Right lobe of liver (tissue), 6 donors: ENCODE measurements around the gene INA. TPM values are rescaled to one million over a fixed set of nuclear protein-coding genes. Genes with fewer than 3 reads are reported as not detected.
"Not testable (repeated sequence)": the region's sequence is repeated elsewhere in the genome, so short reads cannot be mapped to it uniquely, and the experiment has no call there.

Source experiments
- ATAC-seq, 4 donors: fragments of 200-7000 bp; cut with Tn5 transposase; one replicate each; pipeline ENCODE4 v1.9.1; 2020; ENCODE audit warnings: mild to moderate bottlenecking in 4 of 4, moderate library complexity in 4 of 4
- DNase-seq, 3 donors: peaks; one replicate each; pipeline ENCODE4 v3.0.0-alpha.2; 2020
- H3K27ac ChIP-seq, 3 donors: fragments of 200-600 bp; one replicate each; pipeline ENCODE4 v1.8.0; 2022
- H3K27me3 ChIP-seq, 2 donors: fragments of 200-600 bp; one replicate each; pipeline ENCODE4 v1.8.0; 2022
- H3K36me3 ChIP-seq, 4 donors: fragments of 200-600 bp; sonication (generic) in 1 of 4; one replicate each; pipeline versions ENCODE4 v1.5.1 to v1.8.0; 2017 to 2022; ENCODE audit warnings: control low read depth in 1 of 4
- H3K4me1 ChIP-seq, 4 donors: fragments of 200-600 bp; sonication (generic) in 1 of 4; one replicate each; pipeline versions ENCODE4 v1.5.1 to v1.8.0; 2017 to 2022; ENCODE audit warnings: control low read depth in 1 of 4
- H3K4me3 ChIP-seq, 3 donors: fragments of 200-600 bp; one replicate each; pipeline ENCODE4 v1.8.0; 2022
- H3K9me3 ChIP-seq, 4 donors: fragments of 200-600 bp; sonication (generic) in 1 of 4; one replicate each; pipeline versions ENCODE4 v1.5.1 to v1.8.0; 2017 to 2022; ENCODE audit warnings: control low read depth in 1 of 4
- POLR2A ChIP-seq: fragments of 450-650 bp; IDR thresholded peaks from one replicate; pipeline ENCODE4 v1.6.1; 2017; ENCODE audit warnings: antibody characterized with exemption, mild to moderate bottlenecking
- WGBS: methylation state at CpG from one replicate; pipeline ENCODE4 v1.1.6; 2018; ENCODE audit warnings: low coverage, low lambda C conversion rate; ENCODE audit not compliant: insufficient coverage; ENCODE audit errors: missing lambda C conversion rate; 5-methylcytosine and 5-hydroxymethylcytosine counted together
- intact Hi-C, 2 donors: fragments of 100-400 bp; cut with DNase I; formaldehyde crosslinking; loops; one replicate each; pipeline versions ENCODE4 v1.11.2 to v1.14.1; 2022
- total RNA-seq, 6 experiments: library from RNA; depleted of rRNA in 2 of 6; stranded (reverse); fragments of >200 nt in 2 of 6; fragmentation: NEBNext Ultra II Directional in 3 of 6; extraction: Animal tissue kit (Norgen Biotek cat#: 25700) in 3 of 6; gene quantifications; one replicate each; pipeline versions ENCODE4 v1.1.0 to v1.2.4, GENCODE V29; 2016 to 2023
- TF ChIP-seq, protein P1 (sequence below), 4 donors: fragments of 200-600 bp in 3 of 4; fragments of 450-650 bp in 1 of 4; IDR thresholded peaks; one replicate each; pipeline versions ENCODE4 v1.5.1 to v1.8.0; 2016 to 2022; ENCODE audit warnings: antibody characterized with exemption in 4 of 4, mild to moderate bottlenecking in 2 of 4
- donor health status: DM: no; HTN: yes; CAD: no.
- donor health status: DM: no; HTN: no; CAD: no.
- donor health status: DM: no; HTN: no; CAD: no.
- donor health status: DM: no; HTN: yes; CAD: no.
- donor health status: DM: no; HTN: yes; CAD: no.

INA gene
- total RNA-seq, 6 experiments from 2014 or later = not detected

- intact Hi-C loops = no loop called here
- H3K4me3 ChIP-seq = no peak overlapping the region
- no peak for ATAC-seq
Measured at GRCh38 chr10:103254538-103255325, 22.2 kb upstream of the INA start.

DNA sequence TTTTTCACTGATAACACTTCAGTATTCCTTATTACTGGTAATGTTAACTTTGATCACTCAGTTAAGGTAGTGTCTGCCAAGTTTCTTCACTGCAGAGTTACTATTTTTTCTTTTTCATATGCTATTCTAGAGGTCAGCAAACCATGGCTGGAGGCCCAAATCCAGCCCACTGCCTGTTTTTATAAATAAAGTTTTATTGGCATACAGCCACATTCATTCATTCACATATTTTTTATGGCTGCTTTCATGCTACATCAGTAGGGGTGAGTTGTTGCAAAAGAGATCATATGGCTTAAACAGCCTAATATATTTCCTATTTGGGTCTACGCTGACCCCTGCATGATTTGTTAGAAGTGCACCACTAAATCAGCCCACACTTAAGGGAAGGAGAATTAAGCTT is 20.3 kb upstream of the INA start:
- WGBS = 100% methylated on average over 1 of the region's 1 CpG
- no peak overlapping the region for H3K4me3 ChIP-seq
- no peaks in the 10 kb centered on the region for H3K4me1 ChIP-seq
- TF ChIP-seq POLR2A = no peak
- TF ChIP-seq, protein P1, sequence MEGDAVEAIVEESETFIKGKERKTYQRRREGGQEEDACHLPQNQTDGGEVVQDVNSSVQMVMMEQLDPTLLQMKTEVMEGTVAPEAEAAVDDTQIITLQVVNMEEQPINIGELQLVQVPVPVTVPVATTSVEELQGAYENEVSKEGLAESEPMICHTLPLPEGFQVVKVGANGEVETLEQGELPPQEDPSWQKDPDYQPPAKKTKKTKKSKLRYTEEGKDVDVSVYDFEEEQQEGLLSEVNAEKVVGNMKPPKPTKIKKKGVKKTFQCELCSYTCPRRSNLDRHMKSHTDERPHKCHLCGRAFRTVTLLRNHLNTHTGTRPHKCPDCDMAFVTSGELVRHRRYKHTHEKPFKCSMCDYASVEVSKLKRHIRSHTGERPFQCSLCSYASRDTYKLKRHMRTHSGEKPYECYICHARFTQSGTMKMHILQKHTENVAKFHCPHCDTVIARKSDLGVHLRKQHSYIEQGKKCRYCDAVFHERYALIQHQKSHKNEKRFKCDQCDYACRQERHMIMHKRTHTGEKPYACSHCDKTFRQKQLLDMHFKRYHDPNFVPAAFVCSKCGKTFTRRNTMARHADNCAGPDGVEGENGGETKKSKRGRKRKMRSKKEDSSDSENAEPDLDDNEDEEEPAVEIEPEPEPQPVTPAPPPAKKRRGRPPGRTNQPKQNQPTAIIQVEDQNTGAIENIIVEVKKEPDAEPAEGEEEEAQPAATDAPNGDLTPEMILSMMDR (IDR thresholded peaks at IDR 0.05) = no peak
- no peaks in the 10 kb centered on the region for H3K27me3 ChIP-seq
- H3K9me3 ChIP-seq = no peaks in the 10 kb centered on the region
- ATAC-seq (no peak), DNase-seq (no peak)
- no peak overlapping the region for H3K27ac ChIP-seq
- intact Hi-C loops = no loop called here
- no peaks in the 10 kb centered on the region for H3K36me3 ChIP-seq

More at GRCh38 chr10:103254538-103255325, 22.2 kb upstream of the INA start:
- H3K27ac ChIP-seq = no peak overlapping the region
- no peaks in the 10 kb centered on the region for H3K9me3 ChIP-seq
- no peaks in the 10 kb centered on the region for H3K36me3 ChIP-seq
- WGBS = 59% methylated on average over 4 of the region's 4 CpGs
- H3K27me3 ChIP-seq = no peaks in the 10 kb centered on the region
- TF ChIP-seq POLR2A = no peak
- TF ChIP-seq, protein P1 (IDR thresholded peaks at IDR 0.05) = no peak
- no peak for DNase-seq
- H3K4me1 ChIP-seq = no peaks in the 10 kb centered on the region

DNA sequence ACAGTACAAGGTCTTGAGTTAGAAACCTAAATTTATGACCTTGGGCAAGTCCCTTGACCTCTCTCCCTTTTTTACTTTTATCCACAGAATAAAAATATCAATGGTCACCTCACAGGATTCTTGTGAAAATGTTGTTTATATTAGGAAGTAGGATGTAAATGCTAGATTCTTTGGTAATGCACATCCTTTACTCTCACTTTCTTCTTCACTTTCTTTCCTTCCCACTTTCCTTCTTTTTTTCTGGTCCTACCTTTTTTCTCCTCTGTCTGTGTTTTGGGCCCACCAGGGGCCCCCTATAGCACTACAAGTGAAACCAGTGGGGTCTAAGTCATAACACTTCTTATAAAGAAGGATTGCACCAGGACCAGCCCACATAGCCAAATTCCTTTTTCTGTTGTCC is 19.1 kb upstream of the INA start:
- Histone ChIP-seq H3K27ac (no peak overlapping the region), H3K36me3 (no peaks in the 10 kb centered on the region), H3K4me3 (no peak overlapping the region), H3K4me1 (no peaks in the 10 kb centered on the region), H3K9me3 (no peaks in the 10 kb centered on the region), H3K27me3 (no peaks in the 10 kb centered on the region)
- no peak for TF ChIP-seq POLR2A
- TF ChIP-seq, protein P1 (IDR thresholded peaks at IDR 0.05) = no peak
- no peak for DNase-seq
- intact Hi-C loops = no loop called here
- ATAC-seq = no peak

- H3K36me3 ChIP-seq, intact Hi-C loops, H3K4me3 ChIP-seq, H3K27ac ChIP-seq, DNase-seq, ATAC-seq, H3K4me1 ChIP-seq, H3K9me3 ChIP-seq, H3K27me3 ChIP-seq: not testable (repeated sequence)
- WGBS = 85% methylated on average over 4 of the region's 4 CpGs
Measured at GRCh38 chr10:103258928-103259327, 18.0 kb upstream of the INA start.

DNA sequence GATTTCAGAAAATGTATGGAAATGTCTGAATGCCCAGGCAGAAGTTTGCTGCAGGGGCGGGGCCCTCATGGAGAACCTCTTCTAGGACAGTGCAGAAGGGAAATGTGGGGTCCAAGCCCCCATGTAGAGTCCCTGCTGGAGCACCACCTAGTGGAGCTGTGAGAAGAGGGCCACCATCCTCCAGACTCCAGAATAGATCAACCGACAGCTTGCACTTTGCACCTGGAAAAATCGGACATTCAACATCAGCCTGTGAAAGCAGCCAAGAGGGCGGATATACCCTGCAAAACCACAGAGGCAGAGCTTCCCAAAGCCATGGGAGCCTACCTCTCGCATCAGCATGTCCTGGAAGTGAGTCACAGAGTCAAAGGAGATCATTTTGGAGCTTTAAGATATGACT is 16.9 kb upstream of the INA start:
- Histone ChIP-seq H3K27ac (no peak overlapping the region), H3K4me3 (no peak overlapping the region), H3K9me3 (no peaks in the 10 kb centered on the region), H3K27me3 (no peaks in the 10 kb centered on the region), H3K36me3 (no peaks in the 10 kb centered on the region), H3K4me1 (no peaks in the 10 kb centered on the region)
- 75% methylated on average over 2 of the region's 5 CpGs for WGBS
- DNase-seq = no peak
- no peak for ATAC-seq
- intact Hi-C loops = no loop called here
- TF ChIP-seq POLR2A = no peak
- TF ChIP-seq, protein P1 (IDR thresholded peaks at IDR 0.05) = no peak
